ENCODE measurements around the gene ADAMTS6.

The ADAMTS6 gene

DNA sequence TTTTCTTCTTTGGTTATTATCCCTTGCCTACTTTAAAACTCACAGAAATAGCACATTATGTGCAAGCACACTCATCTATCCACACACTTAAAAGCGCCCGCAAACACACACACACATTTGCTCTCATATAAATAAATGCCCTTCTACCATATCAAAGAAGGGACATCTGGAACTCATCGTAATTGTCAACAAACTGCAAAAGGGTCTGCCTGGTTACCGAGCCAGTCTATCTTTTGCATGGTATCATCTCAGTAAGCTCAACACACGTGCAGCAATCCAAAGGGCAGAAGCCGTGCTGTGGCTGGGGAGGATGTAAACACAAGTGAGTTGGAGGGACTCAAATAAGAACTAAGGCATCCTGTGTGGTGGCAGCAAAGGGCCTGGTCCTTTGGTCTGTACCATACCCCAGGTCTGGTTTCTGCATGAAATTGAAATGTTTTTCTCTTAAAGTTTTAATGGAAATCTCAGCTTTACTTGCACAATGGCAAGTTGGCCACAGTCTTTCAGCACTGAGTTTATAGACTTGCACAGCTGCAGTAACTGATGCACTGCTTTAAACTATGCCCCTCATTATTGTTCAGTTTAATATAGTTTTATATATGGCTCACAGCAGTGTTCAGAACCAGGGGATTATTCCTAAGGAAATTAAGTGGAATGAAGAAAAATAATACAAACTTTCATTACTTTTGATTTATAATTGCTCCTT lies 331.0 kb downstream of the ADAMTS6 start:
- Histone ChIP-seq H3K23ac (ENCODE audit: low read length) (no peak overlapping the region), H2BK15ac (replicated peaks; ENCODE audit: low read depth) (no peak overlapping the region), H3K18ac (ENCODE audit: low read length) (no peak overlapping the region), H3K27me3 (ENCODE audit: insufficient read depth, low read length, poor library complexity) (no peaks in the 10 kb centered on the region), H4K5ac (ENCODE audit: low read length) (no peak overlapping the region), H2BK120ac (ENCODE audit: low read depth, low read length) (no peak overlapping the region), H3K27ac (ENCODE audit: low read depth, low read length) (no peak overlapping the region), H3K36me3 (ENCODE audit: control insufficient read depth, insufficient read depth, low read length) (no peaks in the 10 kb centered on the region), H3K4me1 (ENCODE audit: control insufficient read depth, low read depth, low read length) (no peaks in the 10 kb centered on the region), H3K4ac (ENCODE audit: low read depth, low read length) (no peak overlapping the region), H3K4me3 (ENCODE audit: low read length) (no peak overlapping the region), H3K56ac (ENCODE audit: low read length) (no peak overlapping the region), H2AK5ac (ENCODE audit: low read length) (no peak overlapping the region), H2BK5ac (ENCODE audit: low read length) (no peak overlapping the region), H3K9ac (ENCODE audit: low read length) (no peak overlapping the region), H4K8ac (ENCODE audit: low read depth, low read length) (no peak overlapping the region), H3K79me2 (ENCODE audit: control insufficient read depth, insufficient read depth, low read length) (no peaks in the 10 kb centered on the region), H3K4me2 (ENCODE audit: low read length) (no peak overlapping the region), H3K79me1 (ENCODE audit: low read length) (no peaks in the 10 kb centered on the region)
- DNase-seq = no peak
- WGBS (ENCODE audit: extremely low coverage, insufficient coverage, low lambda C conversion rate) = no CpG with 5 or more reads among the region's 6 CpGs

DNA sequence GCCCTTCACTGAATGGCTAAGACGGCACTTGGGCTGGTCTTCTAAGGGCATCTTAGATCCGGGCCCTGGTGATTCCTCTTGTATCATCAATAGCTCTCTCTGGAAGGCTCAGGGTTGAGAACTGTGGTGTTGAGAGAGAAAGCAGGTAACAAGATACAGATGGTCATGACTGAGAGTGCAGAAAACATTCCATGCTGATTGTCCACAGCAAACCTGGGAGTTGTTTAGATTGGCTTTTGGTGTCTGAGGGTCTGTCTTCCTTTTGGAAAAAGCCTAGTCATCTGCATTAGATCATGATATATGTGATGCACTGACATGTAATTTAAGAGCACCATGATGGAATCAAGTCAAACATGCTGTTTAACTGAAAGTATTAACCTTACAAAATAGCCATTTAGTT lies 331.9 kb downstream of the ADAMTS6 start:
- H3K9ac ChIP-seq (ENCODE audit: low read length) = no peak overlapping the region
- no peak for DNase-seq
- no peak overlapping the region for H3K18ac ChIP-seq (ENCODE audit: low read length)
- H3K4me1 ChIP-seq (ENCODE audit: control insufficient read depth, low read depth, low read length) = peaks cover 2% of the 10 kb centered on the region
- no peak overlapping the region for H2BK120ac ChIP-seq (ENCODE audit: low read depth, low read length)
- no peak overlapping the region for H2BK15ac ChIP-seq (replicated peaks; ENCODE audit: low read depth)
- H3K56ac ChIP-seq (ENCODE audit: low read length) = no peak overlapping the region
- H3K4me3 ChIP-seq (ENCODE audit: low read length) = no peak overlapping the region
- no peaks in the 10 kb centered on the region for H3K79me2 ChIP-seq (ENCODE audit: control insufficient read depth, insufficient read depth, low read length)
- H4K8ac ChIP-seq (ENCODE audit: low read depth, low read length) = no peak overlapping the region
- no peaks in the 10 kb centered on the region for H3K36me3 ChIP-seq (ENCODE audit: control insufficient read depth, insufficient read depth, low read length)
- H3K23ac ChIP-seq (ENCODE audit: low read length) = no peak overlapping the region
- WGBS (ENCODE audit: extremely low coverage, insufficient coverage, low lambda C conversion rate) = no CpG with 5 or more reads among the region's 2 CpGs
- H2BK5ac ChIP-seq (ENCODE audit: low read length) = no peak overlapping the region
- no peak overlapping the region for H3K4ac ChIP-seq (ENCODE audit: low read depth, low read length)
- H3K27ac ChIP-seq (ENCODE audit: low read depth, low read length) = no peak overlapping the region
- H4K5ac ChIP-seq (ENCODE audit: low read length) = no peak overlapping the region
- no peak overlapping the region for H3K4me2 ChIP-seq (ENCODE audit: low read length)
- H2AK5ac ChIP-seq (ENCODE audit: low read length) = no peak overlapping the region
- H3K27me3 ChIP-seq (ENCODE audit: insufficient read depth, low read length, poor library complexity) = no peaks in the 10 kb centered on the region
- H3K79me1 ChIP-seq (ENCODE audit: low read length) = no peaks in the 10 kb centered on the region

DNA sequence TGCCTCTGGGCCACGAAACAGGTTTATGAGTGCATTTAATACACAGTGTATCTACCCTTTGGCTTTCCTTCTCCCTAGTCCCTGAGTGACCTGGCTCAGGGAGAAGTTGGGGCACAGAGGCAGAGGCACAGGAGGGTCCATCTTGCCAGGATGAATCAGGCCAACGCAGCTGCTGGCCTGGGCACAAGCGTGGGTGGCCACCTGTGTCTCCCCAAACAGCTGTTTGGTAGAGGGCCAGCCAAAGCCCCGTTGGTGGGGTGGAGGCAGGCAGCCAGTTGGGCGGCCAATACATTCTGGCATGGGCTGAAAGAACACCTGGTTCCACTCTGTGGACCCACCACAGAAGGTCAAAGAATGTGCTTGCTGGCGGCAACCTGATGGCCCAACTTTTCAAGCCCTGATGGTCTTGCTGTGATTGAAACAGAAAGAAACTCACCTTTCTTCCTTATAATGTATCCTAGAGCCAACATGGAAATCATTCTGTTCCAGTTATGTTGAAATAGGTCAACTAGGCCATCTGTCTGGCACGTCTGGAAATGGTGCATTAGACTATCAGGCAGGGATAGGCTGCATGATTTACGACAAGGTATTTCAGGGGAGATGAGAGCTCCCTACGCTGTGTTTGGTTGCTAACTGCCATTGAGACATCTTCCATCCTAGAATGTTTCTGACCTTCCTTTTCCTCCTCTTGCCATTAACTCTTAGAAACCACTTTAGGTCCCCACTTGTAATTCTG lies 337.4 kb downstream of the ADAMTS6 start:
- H3K79me2 ChIP-seq (ENCODE audit: control insufficient read depth, insufficient read depth, low read length) = no peaks in the 10 kb centered on the region
- no CpG with 5 or more reads among the region's 9 CpGs for WGBS (ENCODE audit: extremely low coverage, insufficient coverage, low lambda C conversion rate)
- peak overlapping the region; percentile 25 for H3K4ac ChIP-seq (ENCODE audit: low read depth, low read length)
- H3K36me3 ChIP-seq (ENCODE audit: control insufficient read depth, insufficient read depth, low read length) = no peaks in the 10 kb centered on the region
- no peak overlapping the region for H3K4me3 ChIP-seq (ENCODE audit: low read length)
- peak overlapping the region; percentile 36 for H3K27ac ChIP-seq (ENCODE audit: low read depth, low read length)
- H3K23ac ChIP-seq (ENCODE audit: low read length) = no peak overlapping the region
- H3K4me1 ChIP-seq (ENCODE audit: control insufficient read depth, low read depth, low read length) = peaks cover 6% of the 10 kb centered on the region
- H3K27me3 ChIP-seq (ENCODE audit: insufficient read depth, low read length, poor library complexity) = no peaks in the 10 kb centered on the region
- H3K79me1 ChIP-seq (ENCODE audit: low read length) = no peaks in the 10 kb centered on the region
- no peak overlapping the region for H2BK120ac ChIP-seq (ENCODE audit: low read depth, low read length)
- no peak overlapping the region for H3K4me2 ChIP-seq (ENCODE audit: low read length)
- H3K56ac ChIP-seq (ENCODE audit: low read length) = peak overlapping the region; percentile 39
- H4K5ac ChIP-seq (ENCODE audit: low read length) = no peak overlapping the region
- H2AK5ac ChIP-seq (ENCODE audit: low read length) = peak overlapping the region; percentile 69
- DNase-seq = no peak
- H2BK15ac ChIP-seq (replicated peaks; ENCODE audit: low read depth) = no peak overlapping the region
- H4K8ac ChIP-seq (ENCODE audit: low read depth, low read length) = no peak overlapping the region
- H2BK5ac ChIP-seq (ENCODE audit: low read length) = peak overlapping the region; percentile 52
- H3K18ac ChIP-seq (ENCODE audit: low read length) = no peak overlapping the region
- no peak overlapping the region for H3K9ac ChIP-seq (ENCODE audit: low read length)

DNA sequence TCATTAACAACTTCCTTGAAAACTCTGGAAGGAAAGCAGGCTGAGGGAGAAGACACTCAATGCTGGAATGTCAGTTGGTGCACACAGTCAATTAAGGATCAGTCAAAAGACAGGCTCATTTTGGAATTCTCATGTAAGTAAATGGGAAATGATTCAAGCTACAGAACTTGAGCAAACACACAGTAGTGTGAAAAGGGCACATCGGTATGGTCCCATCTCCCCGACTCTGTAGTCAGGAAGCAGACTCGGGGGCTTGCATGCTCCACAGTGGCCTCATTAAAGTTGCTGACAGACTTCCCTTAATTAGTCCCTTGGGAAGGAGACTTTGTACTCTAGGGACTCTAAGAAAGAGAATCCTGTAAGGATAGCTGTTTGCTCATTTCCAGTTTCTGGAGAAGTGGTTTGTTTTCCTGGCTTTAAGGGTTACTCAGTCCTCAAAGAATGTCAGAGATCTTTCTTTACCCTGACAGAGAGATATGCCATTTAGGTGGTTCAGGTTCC lies 339.2 kb downstream of the ADAMTS6 start:
- Histone ChIP-seq H3K79me2 (ENCODE audit: control insufficient read depth, insufficient read depth, low read length) (no peaks in the 10 kb centered on the region), H3K4me3 (ENCODE audit: low read length) (no peak overlapping the region), H3K56ac (ENCODE audit: low read length) (peak overlapping the region; percentile 80), H3K9ac (ENCODE audit: low read length) (peak overlapping the region; percentile 41), H3K4me1 (ENCODE audit: control insufficient read depth, low read depth, low read length) (peaks cover 6% of the 10 kb centered on the region), H2AK5ac (ENCODE audit: low read length) (no peak overlapping the region), H3K4ac (ENCODE audit: low read depth, low read length) (no peak overlapping the region), H4K5ac (ENCODE audit: low read length) (no peak overlapping the region), H2BK15ac (replicated peaks; ENCODE audit: low read depth) (peak overlapping the region; percentile 13), H3K36me3 (ENCODE audit: control insufficient read depth, insufficient read depth, low read length) (no peaks in the 10 kb centered on the region), H3K4me2 (ENCODE audit: low read length) (no peak overlapping the region), H2BK120ac (ENCODE audit: low read depth, low read length) (no peak overlapping the region), H3K27ac (ENCODE audit: low read depth, low read length) (peak overlapping the region; percentile 93), H3K79me1 (ENCODE audit: low read length) (no peaks in the 10 kb centered on the region), H3K23ac (ENCODE audit: low read length) (no peak overlapping the region), H3K18ac (ENCODE audit: low read length) (peak overlapping the region; percentile 61), H2BK5ac (ENCODE audit: low read length) (peak overlapping the region; percentile 84), H3K27me3 (ENCODE audit: insufficient read depth, low read length, poor library complexity) (no peaks in the 10 kb centered on the region), H4K8ac (ENCODE audit: low read depth, low read length) (no peak overlapping the region)
- no CpG with 5 or more reads among the region's 3 CpGs for WGBS (ENCODE audit: extremely low coverage, insufficient coverage, low lambda C conversion rate)
- peak; percentile 95 for DNase-seq

DNA sequence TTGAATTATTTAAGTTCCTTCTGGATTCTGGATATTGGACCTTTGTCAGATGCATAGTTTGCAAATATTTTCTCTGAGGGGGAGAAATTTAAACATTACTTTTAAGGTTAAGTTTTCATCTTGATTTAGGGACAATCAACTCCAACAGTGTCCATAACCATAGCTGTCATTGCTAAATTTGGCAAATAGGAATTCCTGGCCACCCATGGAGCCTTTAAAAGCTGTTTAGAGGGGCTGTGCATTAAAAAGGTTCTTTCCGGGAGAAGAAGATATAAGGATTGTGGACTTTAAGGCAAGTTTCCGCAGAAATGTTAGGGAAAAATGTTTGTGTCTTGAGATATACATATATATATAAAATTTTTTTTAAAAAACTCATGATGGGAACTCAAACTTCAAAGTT lies 339.7 kb downstream of the ADAMTS6 start:
- H4K5ac ChIP-seq (ENCODE audit: low read length) = no peak overlapping the region
- H2BK5ac ChIP-seq (ENCODE audit: low read length) = no peak overlapping the region
- no peak overlapping the region for H2AK5ac ChIP-seq (ENCODE audit: low read length)
- H3K9ac ChIP-seq (ENCODE audit: low read length) = no peak overlapping the region
- H3K4me3 ChIP-seq (ENCODE audit: low read length) = no peak overlapping the region
- no peak overlapping the region for H3K23ac ChIP-seq (ENCODE audit: low read length)
- H2BK15ac ChIP-seq (replicated peaks; ENCODE audit: low read depth) = no peak overlapping the region
- peaks cover 6% of the 10 kb centered on the region for H3K4me1 ChIP-seq (ENCODE audit: control insufficient read depth, low read depth, low read length)
- H3K27me3 ChIP-seq (ENCODE audit: insufficient read depth, low read length, poor library complexity) = no peaks in the 10 kb centered on the region
- no peaks in the 10 kb centered on the region for H3K36me3 ChIP-seq (ENCODE audit: control insufficient read depth, insufficient read depth, low read length)
- peak; percentile 45 for DNase-seq
- H2BK120ac ChIP-seq (ENCODE audit: low read depth, low read length) = no peak overlapping the region
- H3K4me2 ChIP-seq (ENCODE audit: low read length) = no peak overlapping the region
- no peak overlapping the region for H3K18ac ChIP-seq (ENCODE audit: low read length)
- no peak overlapping the region for H4K8ac ChIP-seq (ENCODE audit: low read depth, low read length)
- no CpG with 5 or more reads among the region's 2 CpGs for WGBS (ENCODE audit: extremely low coverage, insufficient coverage, low lambda C conversion rate)
- peak overlapping the region; percentile 50 for H3K27ac ChIP-seq (ENCODE audit: low read depth, low read length)
- no peaks in the 10 kb centered on the region for H3K79me2 ChIP-seq (ENCODE audit: control insufficient read depth, insufficient read depth, low read length)
- H3K79me1 ChIP-seq (ENCODE audit: low read length) = no peaks in the 10 kb centered on the region
- no peak overlapping the region for H3K56ac ChIP-seq (ENCODE audit: low read length)
- no peak overlapping the region for H3K4ac ChIP-seq (ENCODE audit: low read depth, low read length)
